ENCODE data around the gene RFC1. TPM values are rescaled to one million over a fixed set of nuclear protein-coding genes. Genes with fewer than 3 reads are reported as not detected.
"Not testable (repeated sequence)": the region's sequence is repeated elsewhere in the genome, so short reads cannot be mapped to it uniquely, and the experiment has no call there.

The RFC1 gene
- total RNA-seq, 1 donor from 2014 or later, result 48.2 TPM

DNA sequence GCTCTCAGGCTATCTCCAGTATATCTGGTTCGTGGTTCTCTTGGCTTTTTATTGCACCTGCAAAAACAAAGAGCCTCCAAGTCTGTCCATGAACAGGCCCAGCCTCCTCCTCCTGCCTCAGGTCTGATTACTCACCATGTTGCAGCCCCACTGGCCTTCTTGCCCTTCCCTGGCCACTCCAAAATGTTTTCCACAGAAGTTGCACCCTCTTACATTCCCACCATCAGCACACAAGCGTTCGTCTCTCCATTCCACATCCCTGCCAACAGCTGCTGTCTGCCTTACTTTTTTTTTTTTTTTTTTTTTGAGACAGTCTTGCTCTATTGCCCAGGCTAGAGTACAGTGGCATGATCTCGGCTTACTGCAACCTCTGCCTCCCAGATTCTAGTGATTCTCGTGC is 86.7 kb downstream of the RFC1 start:
- Histone ChIP-seq H3K36me3 (ENCODE audit: control insufficient read depth, insufficient read depth, low read length) (peaks cover 2% of the 10 kb centered on the region), H3K27me3 (ENCODE audit: control insufficient read depth, insufficient read depth, low read length) (no peaks in the 10 kb centered on the region), H3K4me3 (ENCODE audit: low read depth, low read length) (no peak overlapping the region)
- FAIRE-seq (no peak), DNase-seq (ENCODE audit: low read depth) (no peak)
- TF ChIP-seq, protein P1, sequence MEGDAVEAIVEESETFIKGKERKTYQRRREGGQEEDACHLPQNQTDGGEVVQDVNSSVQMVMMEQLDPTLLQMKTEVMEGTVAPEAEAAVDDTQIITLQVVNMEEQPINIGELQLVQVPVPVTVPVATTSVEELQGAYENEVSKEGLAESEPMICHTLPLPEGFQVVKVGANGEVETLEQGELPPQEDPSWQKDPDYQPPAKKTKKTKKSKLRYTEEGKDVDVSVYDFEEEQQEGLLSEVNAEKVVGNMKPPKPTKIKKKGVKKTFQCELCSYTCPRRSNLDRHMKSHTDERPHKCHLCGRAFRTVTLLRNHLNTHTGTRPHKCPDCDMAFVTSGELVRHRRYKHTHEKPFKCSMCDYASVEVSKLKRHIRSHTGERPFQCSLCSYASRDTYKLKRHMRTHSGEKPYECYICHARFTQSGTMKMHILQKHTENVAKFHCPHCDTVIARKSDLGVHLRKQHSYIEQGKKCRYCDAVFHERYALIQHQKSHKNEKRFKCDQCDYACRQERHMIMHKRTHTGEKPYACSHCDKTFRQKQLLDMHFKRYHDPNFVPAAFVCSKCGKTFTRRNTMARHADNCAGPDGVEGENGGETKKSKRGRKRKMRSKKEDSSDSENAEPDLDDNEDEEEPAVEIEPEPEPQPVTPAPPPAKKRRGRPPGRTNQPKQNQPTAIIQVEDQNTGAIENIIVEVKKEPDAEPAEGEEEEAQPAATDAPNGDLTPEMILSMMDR (IDR thresholded peaks at IDR 0.05; ENCODE audit: insufficient read depth, low read length, severe bottlenecking), result no peak

DNA sequence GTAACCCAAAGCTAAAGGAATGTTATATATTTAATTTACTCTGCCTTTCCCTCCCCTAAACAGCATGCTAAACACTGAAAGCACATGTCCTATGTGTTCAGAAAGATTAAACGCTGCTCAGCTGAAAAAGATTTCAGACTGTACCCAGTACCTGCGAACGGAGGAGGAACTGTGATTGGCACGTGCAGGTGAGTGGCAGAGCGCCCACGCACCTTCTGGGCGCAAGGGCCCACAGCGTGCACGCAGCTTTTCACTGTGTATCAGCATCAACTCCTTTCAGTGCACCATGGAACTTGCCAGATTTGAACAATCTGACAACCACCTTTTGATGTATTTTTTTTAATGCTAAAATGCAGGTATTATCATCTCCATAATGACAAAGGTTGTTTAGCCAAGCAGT is 87.7 kb downstream of the RFC1 start:
- Histone ChIP-seq H3K27me3 (ENCODE audit: control insufficient read depth, insufficient read depth, low read length) (no peaks in the 10 kb centered on the region), H3K36me3 (ENCODE audit: control insufficient read depth, insufficient read depth, low read length) (peaks cover 2% of the 10 kb centered on the region), H3K4me3 (ENCODE audit: low read depth, low read length) (no peak overlapping the region)
- DNase-seq (ENCODE audit: low read depth) (no peak), FAIRE-seq (no peak)
- TF ChIP-seq, protein P1 (IDR thresholded peaks at IDR 0.05; ENCODE audit: insufficient read depth, low read length, severe bottlenecking), result no peak

DNA sequence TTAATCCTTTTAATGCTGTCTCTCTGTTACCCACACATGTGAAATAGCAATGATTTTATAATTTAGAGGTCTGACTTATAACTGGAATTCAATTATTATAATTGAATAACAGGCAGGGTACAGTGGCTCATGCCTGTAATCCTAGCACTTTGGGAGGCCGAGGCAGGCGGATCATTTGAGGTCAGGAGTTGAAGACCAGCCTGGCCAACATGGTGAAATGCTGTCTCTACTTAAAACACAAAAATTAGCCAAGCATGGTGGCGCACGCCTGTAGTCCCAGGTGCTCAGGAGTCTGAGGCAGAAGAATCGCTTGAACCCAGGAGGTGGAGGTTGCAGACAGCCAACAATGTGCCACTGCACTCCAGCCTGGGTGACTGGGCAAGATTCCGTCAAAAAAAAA is 88.5 kb downstream of the RFC1 start:
- DNase-seq (ENCODE audit: low read depth); FAIRE-seq; H3K27me3 ChIP-seq (ENCODE audit: control insufficient read depth, insufficient read depth, low read length); H3K36me3 ChIP-seq (ENCODE audit: control insufficient read depth, insufficient read depth, low read length); H3K4me3 ChIP-seq (ENCODE audit: low read depth, low read length): not testable (repeated sequence)

DNA sequence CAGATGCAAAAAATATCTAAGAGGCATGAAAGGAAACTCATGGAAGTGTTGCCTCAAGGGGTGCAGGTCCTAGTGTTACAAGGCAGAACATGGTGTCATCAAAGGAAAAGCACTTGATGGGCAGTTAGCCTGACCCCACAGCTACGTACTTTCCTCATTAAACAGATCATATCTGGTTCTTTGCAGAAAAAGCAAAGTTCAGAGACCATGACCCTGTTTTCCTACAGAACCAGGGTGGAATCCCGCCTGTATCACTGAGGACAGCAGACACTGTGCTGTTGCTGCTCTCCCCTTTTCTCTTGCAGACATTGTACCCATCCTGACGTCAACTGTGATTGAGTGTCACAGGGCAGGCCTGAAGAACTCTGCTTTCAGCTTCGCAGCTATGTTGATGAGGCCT is 91.7 kb downstream of the RFC1 start:
- TF ChIP-seq, protein P1 (IDR thresholded peaks at IDR 0.05; ENCODE audit: insufficient read depth, low read length, severe bottlenecking), result no peak
- DNase-seq (ENCODE audit: low read depth), result no peak
- Histone ChIP-seq H3K27me3 (ENCODE audit: control insufficient read depth, insufficient read depth, low read length) (no peaks in the 10 kb centered on the region), H3K4me3 (ENCODE audit: low read depth, low read length) (no peak overlapping the region), H3K36me3 (ENCODE audit: control insufficient read depth, insufficient read depth, low read length) (peaks cover 9% of the 10 kb centered on the region)
- FAIRE-seq, result no peak

DNA sequence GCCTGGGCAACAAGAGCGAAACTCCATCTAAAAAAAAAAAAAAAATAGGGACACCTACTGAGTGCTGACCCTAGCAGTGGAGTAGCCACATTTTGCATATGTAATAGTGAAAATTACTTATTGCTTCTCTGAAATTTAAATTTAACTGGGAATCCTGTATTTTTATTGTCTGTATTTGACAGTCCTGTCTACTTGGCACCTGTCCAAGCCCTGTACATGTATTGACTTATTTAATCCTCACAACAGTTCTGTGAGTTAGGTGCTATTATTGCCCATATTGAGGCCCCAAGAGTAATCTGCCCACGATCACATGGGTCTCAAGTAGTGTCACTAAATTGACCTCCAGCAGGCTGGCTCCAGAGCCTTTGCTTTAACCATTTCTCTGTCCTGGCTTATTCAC is 102.3 kb downstream of the RFC1 start:
- TF ChIP-seq, protein P1 (IDR thresholded peaks at IDR 0.05; ENCODE audit: insufficient read depth, low read length, severe bottlenecking), result no peak
- DNase-seq (ENCODE audit: low read depth) (no peak), FAIRE-seq (no peak)
- Histone ChIP-seq H3K36me3 (ENCODE audit: control insufficient read depth, insufficient read depth, low read length) (no peaks in the 10 kb centered on the region), H3K4me3 (ENCODE audit: low read depth, low read length) (no peak overlapping the region), H3K27me3 (ENCODE audit: control insufficient read depth, insufficient read depth, low read length) (no peaks in the 10 kb centered on the region)

DNA sequence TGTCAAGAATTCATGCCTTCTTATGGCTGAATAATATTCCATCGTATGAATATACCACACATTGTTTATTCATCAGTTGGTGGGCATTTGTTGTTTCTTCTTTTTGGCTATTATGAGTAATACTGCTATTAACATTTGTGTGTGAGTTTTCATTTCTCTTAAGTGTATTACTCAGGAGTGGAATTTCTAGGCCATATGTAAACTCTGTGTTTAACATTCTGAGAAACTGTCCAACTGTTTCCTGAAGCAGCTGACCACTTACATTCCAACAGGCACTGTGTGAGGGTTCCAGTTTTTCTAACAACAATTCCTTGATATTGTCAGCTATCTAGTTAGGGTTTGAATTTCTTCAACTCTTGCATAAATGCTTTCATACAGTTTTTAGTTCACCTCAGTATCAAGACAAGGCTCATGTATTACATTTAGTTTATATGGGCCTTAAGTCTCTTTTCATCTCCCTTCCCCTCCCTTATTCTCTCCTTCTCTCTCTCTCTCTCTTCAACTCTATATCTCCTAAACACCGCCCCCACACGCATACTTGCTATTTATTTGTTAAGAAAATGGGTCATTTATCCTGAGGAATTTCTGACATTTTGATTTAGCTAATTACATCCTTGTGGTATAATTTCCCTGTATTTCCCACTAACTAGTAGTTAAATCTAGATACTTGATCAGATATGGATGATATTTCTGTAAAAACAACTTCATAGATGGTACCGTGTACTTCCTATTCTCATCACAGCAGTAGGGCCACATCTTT is 106.4 kb downstream of the RFC1 start:
- FAIRE-seq, result no peak
- TF ChIP-seq, protein P1 (IDR thresholded peaks at IDR 0.05; ENCODE audit: insufficient read depth, low read length, severe bottlenecking), result no peak

More for the DNA sequence above, 106.4 kb downstream of the RFC1 start:
- no peaks in the 10 kb centered on the region for H3K27me3 ChIP-seq (ENCODE audit: control insufficient read depth, insufficient read depth, low read length)
- peaks cover 1% of the 10 kb centered on the region for H3K36me3 ChIP-seq (ENCODE audit: control insufficient read depth, insufficient read depth, low read length)
- DNase-seq (ENCODE audit: low read depth), result no peak
- no peak overlapping the region for H3K4me3 ChIP-seq (ENCODE audit: low read depth, low read length)

All from bronchial epithelial cell (primary cell).